H1 (cell line): ENCODE results near the gene CDK5R2. TPM values are rescaled to one million over a fixed set of nuclear protein-coding genes. Genes with fewer than 3 reads are reported as not detected.
A peak's percentile ranks its signal among the peaks of the same experiment; 100 is the strongest.

Experiments
- CTCF ChIA-PET: fragments of 300-600 bp; sonication (Branson Sonifier 250); formaldehyde crosslinking; loops from one replicate; lab custom pipeline; 2021; ENCODE audit not compliant: partially characterized antibody; lab: Charles Lee
- POLR2A ChIA-PET: fragments of 300-600 bp; sonication (Branson Sonifier 250); formaldehyde crosslinking; loops from one replicate; lab custom pipeline; 2021; ENCODE audit warnings: inconsistent platforms; ENCODE audit not compliant: partially characterized antibody; lab: Charles Lee
- DNase-seq, 2 experiments: peaks; one replicate each; pipeline versions ENCODE4 v3.0.0 to v3.0.0-alpha.2; 2010 to 2022; ENCODE audit warnings: low spot score in 2 of 2, low read depth in 1 of 2, mixed read lengths in 1 of 2
- FAIRE-seq: peaks from 2 replicates; lab custom pipeline; 2011; peaks lifted over from hg19 to GRCh38; lab: Jason Lieb, UNC
- H2AFZ ChIP-seq: 2 replicates; pipeline ENCODE4 v1.8.1; 2012; ENCODE audit warnings: low read length, inconsistent platforms
- H2AK5ac ChIP-seq: 2 replicates; pipeline ENCODE4 v1.6.1; 2013; ENCODE audit warnings: low read depth, low read length
- H2BK120ac ChIP-seq: replicated peaks from 2 replicates; pipeline ENCODE3; 2013; ENCODE audit warnings: low read depth, low read length, inconsistent platforms
- H2BK12ac ChIP-seq: 2 replicates; pipeline ENCODE4 v1.6.1; 2013; ENCODE audit warnings: low read depth, low read length
- H2BK15ac ChIP-seq: 2 replicates; pipeline ENCODE4 v1.6.1; 2013; ENCODE audit warnings: low read length
- H2BK20ac ChIP-seq: 2 replicates; pipeline ENCODE4 v1.6.1; 2013; ENCODE audit warnings: low read length
- H2BK5ac ChIP-seq: 2 replicates; pipeline ENCODE4 v1.6.1; 2013; ENCODE audit warnings: low read depth, low read length
- H3K14ac ChIP-seq: 2 replicates; pipeline ENCODE4 v1.6.1; 2013; ENCODE audit warnings: inconsistent platforms; ENCODE audit not compliant: insufficient read length
- H3K18ac ChIP-seq: 2 replicates; pipeline ENCODE4 v1.6.1; 2013; ENCODE audit warnings: low read length; ENCODE audit errors: extremely low read depth
- H3K23ac ChIP-seq: 2 replicates; pipeline ENCODE4 v1.6.1; 2013; ENCODE audit warnings: inconsistent platforms; ENCODE audit not compliant: insufficient read length
- H3K23me2 ChIP-seq: 2 replicates; pipeline ENCODE4 v1.6.1; 2013; ENCODE audit warnings: low read depth, low read length
- H3K27ac ChIP-seq: 2 replicates; pipeline ENCODE4 v1.6.1; 2011; ENCODE audit warnings: low read depth, low read length, inconsistent platforms
- H3K27me3 ChIP-seq, 4 experiments: replicated peaks in 1 of 4; 1 replicate in 1 of 4; 2 replicates in 3 of 4; pipeline versions ENCODE4 v1.6.1 to v1.8.1; 2011 to 2013; ENCODE audit warnings: low read length in 3 of 4, mild to moderate bottlenecking in 3 of 4, inconsistent platforms in 2 of 4, mixed read lengths in 2 of 4, moderate library complexity in 1 of 4; ENCODE audit not compliant: control insufficient read depth in 3 of 4, insufficient read depth in 3 of 4; ENCODE audit errors: extremely low read depth in 1 of 4
- H3K36me3 ChIP-seq, 4 experiments: 2 replicates each; pipeline versions ENCODE4 v1.6.1 to v1.8.1; 2011 to 2013; ENCODE audit warnings: mild to moderate bottlenecking in 4 of 4, low read length in 3 of 4, moderate library complexity in 2 of 4, control low read depth in 1 of 4, inconsistent platforms in 1 of 4; ENCODE audit not compliant: insufficient read depth in 4 of 4, control insufficient read depth in 2 of 4
- H3K4ac ChIP-seq: replicated peaks from 2 replicates; pipeline ENCODE3; 2013; ENCODE audit warnings: low read length, low read depth, mixed read lengths, inconsistent platforms; ENCODE audit not compliant: insufficient read length
- H3K4me1 ChIP-seq, 4 experiments: replicated peaks in 1 of 4; 1 replicate in 1 of 4; 2 replicates in 3 of 4; pipeline versions ENCODE4 v1.6.1 to v1.8.1; 2011 to 2013; ENCODE audit warnings: low read length in 3 of 4, inconsistent platforms in 2 of 4, mixed read lengths in 1 of 4; ENCODE audit not compliant: insufficient read depth in 4 of 4, control insufficient read depth in 3 of 4
- H3K4me2 ChIP-seq, 2 experiments: 2 replicates each; pipeline versions ENCODE4 v1.6.1 to v1.8.1; 2011 to 2013; ENCODE audit warnings: low read depth in 2 of 2, low read length in 2 of 2, control low read depth in 1 of 2, inconsistent platforms in 1 of 2, mild to moderate bottlenecking in 1 of 2; ENCODE audit not compliant: insufficient read depth in 1 of 2
- H3K4me3 ChIP-seq, 4 experiments: fragments of 200-600, 300-600 bp in 1 of 4; sonication (generic), shearing (Covaris generic), sonication (Bioruptor Twin) in 1 of 4; 2 replicates each; pipeline versions ENCODE4 v1.5.1 to v1.8.1; 2011 to 2016; ENCODE audit warnings: low read length in 4 of 4, low read depth in 3 of 4, control low read depth in 2 of 4, inconsistent platforms in 2 of 4, mild to moderate bottlenecking in 2 of 4, mixed read lengths in 1 of 4, moderate library complexity in 1 of 4; ENCODE audit not compliant: insufficient read depth in 2 of 4; ENCODE audit errors: extremely low read depth in 1 of 4
- H3K56ac ChIP-seq: replicated peaks from 2 replicates; pipeline ENCODE3; 2013; ENCODE audit warnings: low read depth, mild to moderate bottlenecking, mixed read lengths, low read length, inconsistent platforms; ENCODE audit not compliant: insufficient read length
- H3K79me1 ChIP-seq: 2 replicates; pipeline ENCODE4 v1.6.1; 2013; ENCODE audit warnings: low read depth, low read length, control low read depth
- H3K79me2 ChIP-seq, 2 experiments: 2 replicates each; pipeline versions ENCODE4 v1.6.1 to v1.8.1; 2012 to 2013; ENCODE audit warnings: low read length in 2 of 2, mild to moderate bottlenecking in 2 of 2, inconsistent platforms in 1 of 2; ENCODE audit not compliant: insufficient read depth in 2 of 2, control insufficient read depth in 1 of 2
- H3K9ac ChIP-seq, 4 experiments: replicated peaks in 1 of 4; 1 replicate in 1 of 4; 2 replicates in 3 of 4; pipeline versions ENCODE4 v1.6.1 to v1.8.1; 2011 to 2013; ENCODE audit warnings: low read depth in 3 of 4, low read length in 3 of 4, control low read depth in 2 of 4, mild to moderate bottlenecking in 2 of 4, moderate library complexity in 2 of 4, inconsistent platforms in 1 of 4; ENCODE audit errors: extremely low read depth in 1 of 4
- H3K9me3 ChIP-seq, 2 experiments: 2 replicates each; pipeline versions ENCODE4 v1.6.1 to v1.8.1; 2012 to 2013; ENCODE audit warnings: mild to moderate bottlenecking in 2 of 2, moderate library complexity in 2 of 2, control low read depth in 1 of 2, inconsistent platforms in 1 of 2, low read depth in 1 of 2, low read length in 1 of 2, mixed read lengths in 1 of 2; ENCODE audit not compliant: insufficient read depth in 2 of 2
- H4K20me1 ChIP-seq, 2 experiments: replicated peaks in 1 of 2; 2 replicates each; pipeline versions ENCODE3 to v1.8.1; 2011 to 2013; ENCODE audit warnings: inconsistent platforms in 2 of 2, low read length in 2 of 2, mild to moderate bottlenecking in 1 of 2; ENCODE audit not compliant: insufficient read depth in 2 of 2, control insufficient read depth in 1 of 2
- H4K5ac ChIP-seq: 2 replicates; pipeline ENCODE4 v1.6.1; 2013; ENCODE audit warnings: low read length, low read depth, mixed read lengths, inconsistent platforms; ENCODE audit not compliant: insufficient read length
- H4K8ac ChIP-seq: 2 replicates; pipeline ENCODE4 v1.8.0; 2013; ENCODE audit warnings: mild to moderate bottlenecking, moderate library complexity, low read length, inconsistent platforms; ENCODE audit not compliant: insufficient read depth; ENCODE audit errors: extremely low read depth
- H4K91ac ChIP-seq: replicated peaks from 2 replicates; pipeline ENCODE3; 2013; ENCODE audit warnings: low read length, mixed read lengths, inconsistent platforms; ENCODE audit not compliant: insufficient read length
- BCL11A ChIP-seq, 2 experiments: IDR thresholded peaks; one replicate each; pipeline ENCODE4 v1.6.1; 2011; ENCODE audit warnings: low read depth in 2 of 2, low read length in 2 of 2, mild to moderate bottlenecking in 2 of 2
- CBX8 ChIP-seq: fragments of 300-800, 300-1000 bp; sonication (generic); IDR thresholded peaks from 2 replicates; pipeline ENCODE4 v1.7.1; 2016; ENCODE audit warnings: low read depth, low read length, borderline replicate concordance
- EP300 ChIP-seq, 2 experiments: IDR thresholded peaks; 1 replicate in 1 of 2; 2 replicates in 1 of 2; pipeline ENCODE4 v1.6.1; 2011 to 2012; ENCODE audit warnings: low read depth in 2 of 2, low read length in 2 of 2, mild to moderate bottlenecking in 2 of 2, borderline replicate concordance in 1 of 2, inconsistent platforms in 1 of 2, moderate library complexity in 1 of 2
- EZH2 ChIP-seq: fragments of 200-600 bp; sonication (generic); IDR thresholded peaks from 2 replicates; pipeline ENCODE4 v1.7.1; 2012; ENCODE audit warnings: low read depth, mild to moderate bottlenecking, moderate library complexity, low read length, inconsistent platforms; ENCODE audit not compliant: severe bottlenecking
- FOSL1 ChIP-seq: IDR thresholded peaks from 2 replicates; pipeline ENCODE4 v1.6.1; 2011; ENCODE audit warnings: mild to moderate bottlenecking, low read depth, low read length, moderate library complexity; ENCODE audit not compliant: insufficient read depth
- GABPA ChIP-seq: IDR thresholded peaks from 2 replicates; pipeline ENCODE4 v1.6.1; 2011; ENCODE audit warnings: mild to moderate bottlenecking, low read length, moderate library complexity, borderline replicate concordance; ENCODE audit not compliant: insufficient read depth
- SP1 ChIP-seq: IDR thresholded peaks from 2 replicates; pipeline ENCODE4 v1.6.1; 2011; ENCODE audit warnings: low read depth, low read length
- SUZ12 ChIP-seq: fragments of 200-600 bp; sonication (generic); IDR thresholded peaks from 2 replicates; pipeline ENCODE4 v1.6.1; 2012; ENCODE audit warnings: mild to moderate bottlenecking, inconsistent platforms, low read length, moderate library complexity, mixed read lengths
- WGBS, 2 experiments: shearing (Covaris generic) in 1 of 2; methylation state at CpG; one replicate each; pipeline versions ENCODE4 v1.1.6 to v1.1.7; 2013 to 2015; ENCODE audit warnings: low lambda C conversion rate in 2 of 2, mixed read lengths in 2 of 2, inconsistent platforms in 1 of 2, low coverage in 1 of 2, missing lambda C conversion rate in 1 of 2; ENCODE audit not compliant: insufficient replicate concordance in 2 of 2, insufficient coverage in 1 of 2, insufficient read length in 1 of 2; ENCODE audit errors: extremely low coverage in 1 of 2, missing lambda C conversion rate in 1 of 2; 5-methylcytosine and 5-hydroxymethylcytosine counted together
- polyA plus RNA-seq, 7 experiments: library from polyadenylated mRNA; depleted of rRNA in 3 of 7; stranded (reverse) in 5 of 7; unstranded in 2 of 7; fragments of >200 nt in 5 of 7; fragments of 200-250 nt in 2 of 7; gene quantifications; 1 replicate in 5 of 7; 2 replicates in 1 of 7; 4 replicates in 1 of 7; pipeline versions ENCODE4 v1.2.1 to v1.2.3, GENCODE V29; 2011 to 2013; ENCODE audit warnings: missing spikeins in 2 of 7, mixed read lengths in 2 of 7
- total RNA-seq: library from RNA; stranded (reverse); fragmentation: NEBNext Ultra II Directional; extraction: Animal tissue kit (Norgen Biotek cat#: 25700); gene quantifications from 2 replicates; pipeline ENCODE4 v1.2.1, GENCODE V29; 2021

The CDK5R2 gene
- total and polyA plus RNA-seq, 2 of the 8 experiments (the other 6 are each of a cell fraction or from before 2014, with no cell fraction given) = 0.14 TPM; not detected in 1

DNA sequence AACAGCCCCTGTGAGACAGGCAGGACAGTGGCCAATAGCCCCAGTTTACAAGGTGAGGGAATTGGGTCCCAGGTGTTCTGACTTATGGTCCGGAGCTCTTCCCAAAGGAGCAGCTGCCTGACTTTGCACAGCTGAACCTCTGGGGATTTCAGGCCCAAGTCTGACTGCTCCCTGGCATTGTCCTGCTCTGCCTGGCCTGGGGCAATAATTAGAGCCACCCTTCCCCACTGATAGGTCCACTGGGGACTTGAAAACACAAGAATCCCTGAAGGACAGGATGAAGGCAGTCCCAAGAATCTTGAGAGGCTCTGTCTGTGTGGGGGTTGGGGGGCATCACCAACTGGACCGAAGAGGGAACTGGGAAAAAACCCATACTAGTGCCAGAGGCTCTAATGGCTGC, 29.2 kb downstream of the CDK5R2 start:
- Histone ChIP-seq H3K9ac (no peak overlapping the region), H4K91ac (no peak overlapping the region), H3K9me3 (no peaks in the 10 kb centered on the region), H3K27me3 (peaks cover 97 to 100% (median 99%) of the 10 kb centered on the region in 4 experiments), H2BK15ac (no peak overlapping the region), H3K23ac (no peak overlapping the region), H4K20me1 (peaks cover 25 to 40% of the 10 kb centered on the region in 2 experiments), H3K23me2 (peaks cover 3% of the 10 kb centered on the region; the same call in 1 of the 2 replicates), H4K8ac (no peak overlapping the region), H3K4ac (no peak overlapping the region), H3K4me1 (peaks cover 0 to 19% (median 11%) of the 10 kb centered on the region in 4 experiments; a peak in 5 of 7 replicates), H3K4me2 (no peak overlapping the region), H3K14ac (no peak overlapping the region), H3K36me3 (peaks cover 0 to 6% (median 0%) of the 10 kb centered on the region in 4 experiments; a peak in 1 of 8 replicates), H3K56ac (no peak overlapping the region), H3K4me3 (no peak overlapping the region), H3K79me1 (no peaks in the 10 kb centered on the region), H3K27ac (no peak overlapping the region), H3K18ac (no peak overlapping the region), H2AFZ (no peak overlapping the region), H2AK5ac (no peak overlapping the region), H2BK20ac (no peak overlapping the region), H4K5ac (no peak overlapping the region), H2BK12ac (no peak overlapping the region), H2BK120ac (no peak overlapping the region), H3K79me2 (no peaks in the 10 kb centered on the region), H2BK5ac (no peak overlapping the region)
- no peak for DNase-seq
- 67% methylated on average over 2 of the region's 2 CpGs; no CpG with 5 or more reads in 1 of the 2 experiments for WGBS, 2 experiments
- CTCF ChIA-PET = interaction anchor here (0.6 to 19.5 kb wide), 8 partner anchors 10 to 113 kb away, joined by 3 to 284 read pairs (median 5); partner anchors contain the start of gene FEV
- POLR2A ChIA-PET = interaction anchor here (1.4 kb wide), 1 partner anchor 10 kb away, joined by 4 read pairs; no protein-coding TSS in a partner anchor
- no peak for FAIRE-seq
- TF ChIP-seq FOSL1 (no peak), SUZ12 (peak; percentile 55; the same call in 1 of the 2 replicates), EP300 (IDR thresholded peaks at IDR 0.05; ENCODE audit: borderline replicate concordance in 1 of 2, low read depth in 2 of 2, low read length in 2 of 2) (no peak), EZH2 (peak; percentile 50), GABPA (no peak), BCL11A (IDR thresholded peaks at IDR 0.05; ENCODE audit: low read depth in 2 of 2, low read length in 2 of 2) (no peak), CBX8 (no peak), SP1 (no peak)
